ENCODE data around the gene FUBP1.
A peak's percentile ranks its signal among the peaks of the same experiment; 100 is the strongest.
"Not testable (repeated sequence)": the region's sequence is repeated elsewhere in the genome, so short reads cannot be mapped to it uniquely, and the experiment has no call there.

Gene FUBP1, protein sequence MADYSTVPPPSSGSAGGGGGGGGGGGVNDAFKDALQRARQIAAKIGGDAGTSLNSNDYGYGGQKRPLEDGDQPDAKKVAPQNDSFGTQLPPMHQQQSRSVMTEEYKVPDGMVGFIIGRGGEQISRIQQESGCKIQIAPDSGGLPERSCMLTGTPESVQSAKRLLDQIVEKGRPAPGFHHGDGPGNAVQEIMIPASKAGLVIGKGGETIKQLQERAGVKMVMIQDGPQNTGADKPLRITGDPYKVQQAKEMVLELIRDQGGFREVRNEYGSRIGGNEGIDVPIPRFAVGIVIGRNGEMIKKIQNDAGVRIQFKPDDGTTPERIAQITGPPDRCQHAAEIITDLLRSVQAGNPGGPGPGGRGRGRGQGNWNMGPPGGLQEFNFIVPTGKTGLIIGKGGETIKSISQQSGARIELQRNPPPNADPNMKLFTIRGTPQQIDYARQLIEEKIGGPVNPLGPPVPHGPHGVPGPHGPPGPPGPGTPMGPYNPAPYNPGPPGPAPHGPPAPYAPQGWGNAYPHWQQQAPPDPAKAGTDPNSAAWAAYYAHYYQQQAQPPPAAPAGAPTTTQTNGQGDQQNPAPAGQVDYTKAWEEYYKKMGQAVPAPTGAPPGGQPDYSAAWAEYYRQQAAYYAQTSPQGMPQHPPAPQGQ

GRCh38 chr1:77978969-77979876, at the start of gene FUBP1:
Gene FUBP1, minus strand, starts transcription at chr1:77979072. Its CDS starts 68 bp downstream, at chr1:77979004.
- peaks cover 14% of the 10 kb centered on the region for H3K4me1 ChIP-seq (ENCODE audit: control insufficient read depth, insufficient read depth, low read length)
- no peaks in the 10 kb centered on the region for H3K27me3 ChIP-seq (ENCODE audit: control insufficient read depth in 1 of 2, insufficient read depth in 2 of 2, low read length in 2 of 2)

GRCh38 chr1:78021134-78021533, 42.3 kb upstream of the FUBP1 start:
- not testable (repeated sequence) for H3K4me3 ChIP-seq (ENCODE audit: low read length in 2 of 2); H3K27ac ChIP-seq (ENCODE audit: low read length); H3K9me3 ChIP-seq (ENCODE audit: control insufficient read depth in 2 of 2, low read length in 2 of 2); H3K27me3 ChIP-seq (ENCODE audit: control insufficient read depth in 1 of 2, insufficient read depth in 2 of 2, low read length in 2 of 2); H3K4me1 ChIP-seq (ENCODE audit: control insufficient read depth, insufficient read depth, low read length); H3K9ac ChIP-seq (ENCODE audit: low read length in 2 of 2)
- H3K36me3 ChIP-seq (ENCODE audit: control insufficient read depth in 2 of 2, insufficient read depth in 2 of 2, low read length in 2 of 2): peaks cover 1 to 11% of the 10 kb centered on the region in 2 donors

More at GRCh38 chr1:77978969-77979876, at the start of gene FUBP1:
- H3K27ac ChIP-seq (ENCODE audit: low read length): peak within 1 kb of the TSS; percentile 99
- peak within 1 kb of the TSS; percentile 100 for H3K9ac ChIP-seq (ENCODE audit: low read length in 2 of 2)
- peak within 1 kb of the TSS; percentile 98 to 99 for H3K4me3 ChIP-seq (ENCODE audit: low read length in 2 of 2)
- H3K9me3 ChIP-seq (ENCODE audit: control insufficient read depth in 2 of 2, low read length in 2 of 2): no peaks in the 10 kb centered on the region
- H3K36me3 ChIP-seq (ENCODE audit: control insufficient read depth in 2 of 2, insufficient read depth in 2 of 2, low read length in 2 of 2): no peaks in the 10 kb centered on the region

DNA sequence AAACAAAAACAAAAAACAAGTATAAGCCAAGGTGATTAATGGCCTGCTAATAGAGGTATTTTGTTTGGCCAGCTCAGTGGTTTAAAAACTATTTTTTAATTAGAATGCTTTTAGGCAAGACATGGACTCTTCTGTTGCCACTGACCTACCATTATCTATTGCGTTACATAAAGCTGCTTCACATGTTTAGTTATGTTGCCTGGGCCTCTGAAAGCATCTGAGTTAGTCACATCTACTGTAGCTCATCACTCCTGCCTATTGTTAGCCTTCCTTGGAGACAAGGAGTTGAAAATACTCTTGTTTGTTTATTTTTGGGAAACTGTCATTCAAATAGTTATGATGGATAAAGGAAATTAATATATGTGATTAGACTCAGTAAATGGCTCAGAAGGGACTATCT, 40.2 kb upstream of the FUBP1 start:
- Histone ChIP-seq H3K9ac (ENCODE audit: low read length in 2 of 2) (no peak overlapping the region), H3K4me3 (ENCODE audit: low read length in 2 of 2) (no peak overlapping the region), H3K27ac (ENCODE audit: low read length) (no peak overlapping the region), H3K9me3 (ENCODE audit: control insufficient read depth in 2 of 2, low read length in 2 of 2) (no peaks in the 10 kb centered on the region), H3K36me3 (ENCODE audit: control insufficient read depth in 2 of 2, insufficient read depth in 2 of 2, low read length in 2 of 2) (peaks cover 7 to 15% of the 10 kb centered on the region in 2 donors), H3K27me3 (ENCODE audit: control insufficient read depth in 1 of 2, insufficient read depth in 2 of 2, low read length in 2 of 2) (no peaks in the 10 kb centered on the region), H3K4me1 (ENCODE audit: control insufficient read depth, insufficient read depth, low read length) (peaks cover 5% of the 10 kb centered on the region)

DNA sequence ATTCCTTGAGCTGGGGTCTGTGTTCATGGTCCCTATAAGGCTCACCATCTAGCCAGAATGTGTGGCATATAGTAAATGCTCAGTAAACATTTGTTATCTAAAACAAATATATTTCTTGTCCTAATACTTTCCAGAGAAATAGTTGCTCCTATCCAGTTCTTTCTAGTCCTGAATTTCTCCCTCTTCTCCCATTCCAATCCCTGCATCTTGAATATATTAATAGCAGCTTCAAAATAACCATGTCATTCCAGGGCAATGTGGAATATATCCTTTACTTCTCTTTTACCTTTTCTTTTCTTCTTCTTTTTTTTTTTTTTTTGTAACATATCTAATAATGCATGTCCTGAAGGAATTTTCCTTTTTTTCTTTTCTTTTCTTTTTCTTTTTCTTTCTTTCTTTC, 36.3 kb upstream of the FUBP1 start:
- Histone ChIP-seq H3K27me3 (ENCODE audit: control insufficient read depth in 1 of 2, insufficient read depth in 2 of 2, low read length in 2 of 2) (no peaks in the 10 kb centered on the region), H3K9ac (ENCODE audit: low read length in 2 of 2) (no peak overlapping the region), H3K4me3 (ENCODE audit: low read length in 2 of 2) (peak overlapping the region in 1 of 2 donors; percentile 27), H3K9me3 (ENCODE audit: control insufficient read depth in 2 of 2, low read length in 2 of 2) (no peaks in the 10 kb centered on the region), H3K4me1 (ENCODE audit: control insufficient read depth, insufficient read depth, low read length) (peaks cover 5% of the 10 kb centered on the region), H3K27ac (ENCODE audit: low read length) (no peak overlapping the region), H3K36me3 (ENCODE audit: control insufficient read depth in 2 of 2, insufficient read depth in 2 of 2, low read length in 2 of 2) (peaks cover 12 to 22% of the 10 kb centered on the region in 2 donors)

DNA sequence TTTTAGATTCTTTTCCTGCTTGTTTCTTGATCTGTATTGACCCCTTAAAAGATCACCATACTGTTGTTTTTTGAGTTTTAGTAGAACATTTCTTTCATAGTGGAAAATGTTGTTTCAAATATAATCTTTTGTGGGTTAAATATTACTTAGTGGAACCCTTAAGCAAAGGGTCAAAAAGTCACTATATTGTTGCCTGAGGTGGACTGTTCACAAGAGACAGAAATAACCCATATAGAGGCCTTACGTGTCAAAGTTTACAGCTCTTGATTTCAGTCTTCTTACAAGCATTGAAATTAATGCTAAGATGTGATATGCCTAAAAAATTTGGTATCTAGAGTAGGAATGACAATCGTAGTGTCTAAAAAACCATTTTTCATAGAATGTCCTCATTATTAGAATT, 32.2 kb upstream of the FUBP1 start:
- Histone ChIP-seq H3K36me3 (ENCODE audit: control insufficient read depth in 2 of 2, insufficient read depth in 2 of 2, low read length in 2 of 2) (peaks cover 10% of the 10 kb centered on the region in 2 donors), H3K9ac (ENCODE audit: low read length in 2 of 2) (no peak overlapping the region), H3K27me3 (ENCODE audit: control insufficient read depth in 1 of 2, insufficient read depth in 2 of 2, low read length in 2 of 2) (no peaks in the 10 kb centered on the region), H3K4me3 (ENCODE audit: low read length in 2 of 2) (peak overlapping the region; percentile 35 to 37), H3K4me1 (ENCODE audit: control insufficient read depth, insufficient read depth, low read length) (peaks cover 5% of the 10 kb centered on the region), H3K27ac (ENCODE audit: low read length) (no peak overlapping the region), H3K9me3 (ENCODE audit: control insufficient read depth in 2 of 2, low read length in 2 of 2) (no peaks in the 10 kb centered on the region)

GRCh38 chr1:78009836-78010235, 31.0 kb upstream of the FUBP1 start:
- Histone ChIP-seq H3K9ac (ENCODE audit: low read length in 2 of 2) (no peak overlapping the region), H3K4me3 (ENCODE audit: low read length in 2 of 2) (peak overlapping the region; percentile 3 to 40), H3K27ac (ENCODE audit: low read length) (no peak overlapping the region), H3K9me3 (ENCODE audit: control insufficient read depth in 2 of 2, low read length in 2 of 2) (no peaks in the 10 kb centered on the region), H3K4me1 (ENCODE audit: control insufficient read depth, insufficient read depth, low read length) (peaks cover 2% of the 10 kb centered on the region), H3K27me3 (ENCODE audit: control insufficient read depth in 1 of 2, insufficient read depth in 2 of 2, low read length in 2 of 2) (no peaks in the 10 kb centered on the region), H3K36me3 (ENCODE audit: control insufficient read depth in 2 of 2, insufficient read depth in 2 of 2, low read length in 2 of 2) (peaks cover 7% of the 10 kb centered on the region in 2 donors)

GRCh38 chr1:78009276-78009675, 30.4 kb upstream of the FUBP1 start:
- Histone ChIP-seq H3K4me3 (ENCODE audit: low read length in 2 of 2) (peak overlapping the region; percentile 3 to 36), H3K9me3 (ENCODE audit: control insufficient read depth in 2 of 2, low read length in 2 of 2) (no peaks in the 10 kb centered on the region), H3K4me1 (ENCODE audit: control insufficient read depth, insufficient read depth, low read length) (no peaks in the 10 kb centered on the region), H3K27ac (ENCODE audit: low read length) (no peak overlapping the region), H3K9ac (ENCODE audit: low read length in 2 of 2) (no peak overlapping the region), H3K36me3 (ENCODE audit: control insufficient read depth in 2 of 2, insufficient read depth in 2 of 2, low read length in 2 of 2) (peaks cover 5 to 7% of the 10 kb centered on the region in 2 donors), H3K27me3 (ENCODE audit: control insufficient read depth in 1 of 2, insufficient read depth in 2 of 2, low read length in 2 of 2) (no peaks in the 10 kb centered on the region)

DNA sequence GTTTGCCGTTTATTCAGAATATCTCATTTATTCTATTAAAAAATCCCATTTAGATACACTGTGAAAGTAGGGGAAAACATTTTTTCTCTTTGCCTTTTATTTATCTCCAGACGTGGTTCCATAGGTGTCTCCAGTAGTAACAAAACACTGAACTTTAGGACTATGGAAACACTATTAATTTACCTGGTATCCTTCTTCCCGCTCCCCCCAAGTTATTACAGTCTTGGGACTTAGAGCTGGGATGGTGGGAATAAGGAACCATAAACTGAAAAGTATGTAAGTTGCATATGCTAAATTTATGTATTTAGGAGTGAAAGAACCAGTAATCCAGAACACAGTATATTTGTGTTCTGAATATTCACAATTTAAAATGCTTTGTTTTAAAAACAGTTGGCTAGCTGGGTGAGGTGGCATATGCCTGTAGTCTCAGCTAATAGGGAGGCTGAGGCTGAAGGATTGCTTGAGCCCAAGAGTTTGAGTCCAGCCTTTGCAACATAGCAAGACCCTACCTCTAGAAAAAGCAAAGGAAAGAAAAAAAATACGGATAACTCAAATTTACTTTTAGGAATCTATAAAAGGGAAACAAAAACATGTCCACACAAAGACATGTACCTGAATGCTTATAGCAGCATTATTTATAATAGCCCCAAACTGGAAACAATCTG, 28.9 kb upstream of the FUBP1 start:
- Histone ChIP-seq H3K36me3 (ENCODE audit: control insufficient read depth in 2 of 2, insufficient read depth in 2 of 2, low read length in 2 of 2) (peaks cover under 1 to 2% of the 10 kb centered on the region in 2 donors), H3K9ac (ENCODE audit: low read length in 2 of 2) (no peak overlapping the region), H3K4me3 (ENCODE audit: low read length in 2 of 2) (peak overlapping the region; percentile 56 to 79), H3K9me3 (ENCODE audit: control insufficient read depth in 2 of 2, low read length in 2 of 2) (no peaks in the 10 kb centered on the region), H3K27me3 (ENCODE audit: control insufficient read depth in 1 of 2, insufficient read depth in 2 of 2, low read length in 2 of 2) (no peaks in the 10 kb centered on the region), H3K27ac (ENCODE audit: low read length) (no peak overlapping the region), H3K4me1 (ENCODE audit: control insufficient read depth, insufficient read depth, low read length) (no peaks in the 10 kb centered on the region)

DNA sequence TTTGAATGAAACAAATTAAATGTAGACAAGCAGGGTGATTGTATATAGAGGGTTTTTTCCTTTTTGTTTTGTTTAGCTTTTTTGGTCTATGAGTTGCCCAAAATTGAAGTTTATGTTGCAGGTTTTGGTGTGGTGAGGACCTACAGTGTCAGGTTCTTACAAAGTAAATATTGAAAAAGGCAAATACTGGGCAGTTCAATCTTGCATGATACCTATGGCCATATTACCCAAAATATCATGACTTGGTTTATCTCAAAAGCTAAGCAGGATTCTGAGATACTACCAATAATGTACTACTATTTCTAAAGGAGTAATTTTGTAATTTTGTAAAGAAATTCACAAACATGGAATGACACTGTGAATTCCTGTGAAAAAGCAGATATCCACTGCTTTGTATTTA, 27.6 kb upstream of the FUBP1 start:
- Histone ChIP-seq H3K9ac (ENCODE audit: low read length in 2 of 2) (peak overlapping the region; percentile 91 to 98), H3K9me3 (ENCODE audit: control insufficient read depth in 2 of 2, low read length in 2 of 2) (no peaks in the 10 kb centered on the region), H3K36me3 (ENCODE audit: control insufficient read depth in 2 of 2, insufficient read depth in 2 of 2, low read length in 2 of 2) (no peaks in the 10 kb centered on the region), H3K4me1 (ENCODE audit: control insufficient read depth, insufficient read depth, low read length) (no peaks in the 10 kb centered on the region), H3K27me3 (ENCODE audit: control insufficient read depth in 1 of 2, insufficient read depth in 2 of 2, low read length in 2 of 2) (no peaks in the 10 kb centered on the region), H3K4me3 (ENCODE audit: low read length in 2 of 2) (peak overlapping the region; percentile 79 to 87), H3K27ac (ENCODE audit: low read length) (peak overlapping the region; percentile 1)

GRCh38 chr1:78005755-78006154, 26.9 kb upstream of the FUBP1 start:
- Histone ChIP-seq H3K4me1 (ENCODE audit: control insufficient read depth, insufficient read depth, low read length) (no peaks in the 10 kb centered on the region), H3K27ac (ENCODE audit: low read length) (peak overlapping the region; percentile 82), H3K9me3 (ENCODE audit: control insufficient read depth in 2 of 2, low read length in 2 of 2) (no peaks in the 10 kb centered on the region), H3K4me3 (ENCODE audit: low read length in 2 of 2) (peak overlapping the region; percentile 79 to 87), H3K9ac (ENCODE audit: low read length in 2 of 2) (peak overlapping the region; percentile 91 to 98), H3K27me3 (ENCODE audit: control insufficient read depth in 1 of 2, insufficient read depth in 2 of 2, low read length in 2 of 2) (no peaks in the 10 kb centered on the region), H3K36me3 (ENCODE audit: control insufficient read depth in 2 of 2, insufficient read depth in 2 of 2, low read length in 2 of 2) (no peaks in the 10 kb centered on the region)
